Endothelial cell (in vitro differentiated cells): ENCODE measurements around the gene SMAD6. TPM values are rescaled to one million over a fixed set of nuclear protein-coding genes. Genes with fewer than 3 reads are reported as not detected.

Source experiments
- DNase-seq: peaks from one replicate; pipeline ENCODE4 v3.0.0; 2021; ENCODE audit warnings: low spot score
- H3K27ac Mint-ChIP-seq: one replicate; pipeline ENCODE4 v1.8.0; 2021; ENCODE audit warnings: mixed read lengths, inconsistent platforms; ENCODE audit not compliant: unreplicated experiment
- H3K27me3 Mint-ChIP-seq: one replicate; pipeline ENCODE4 v1.8.0; 2021; ENCODE audit warnings: mild to moderate bottlenecking, moderate library complexity, mixed read lengths, inconsistent platforms; ENCODE audit not compliant: unreplicated experiment
- H3K36me3 Mint-ChIP-seq: one replicate; pipeline ENCODE4 v1.8.0; 2021; ENCODE audit warnings: mild to moderate bottlenecking, low read depth, mixed read lengths, inconsistent platforms; ENCODE audit not compliant: unreplicated experiment
- H3K4me1 Mint-ChIP-seq: one replicate; pipeline ENCODE4 v1.8.0; 2021; ENCODE audit warnings: mild to moderate bottlenecking, mixed read lengths, inconsistent platforms; ENCODE audit not compliant: unreplicated experiment
- H3K4me3 Mint-ChIP-seq: one replicate; pipeline ENCODE4 v1.8.0; 2021; ENCODE audit warnings: mild to moderate bottlenecking, mixed read lengths, inconsistent platforms; ENCODE audit not compliant: unreplicated experiment
- H3K9me3 Mint-ChIP-seq: one replicate; pipeline ENCODE4 v1.8.0; 2021; ENCODE audit warnings: mixed read lengths, inconsistent platforms; ENCODE audit not compliant: unreplicated experiment
- total RNA-seq: library from RNA; stranded (reverse); fragmentation: NEBNext Ultra II Directional; extraction: Animal tissue kit (Norgen Biotek cat#: 25700); gene quantifications from one replicate; pipeline ENCODE4 v1.2.1, GENCODE V29; 2021; ENCODE audit not compliant: unreplicated experiment
- TF ChIP-seq, protein P1 (sequence below): fragments of 200-600 bp; sonication (generic); IDR thresholded peaks from one replicate; pipeline ENCODE4 v1.5.0; 2021; ENCODE audit warnings: antibody characterized with exemption; ENCODE audit not compliant: unreplicated experiment

The SMAD6 gene
- total RNA-seq, 1 donor from 2014 or later: 21.3 TPM

DNA sequence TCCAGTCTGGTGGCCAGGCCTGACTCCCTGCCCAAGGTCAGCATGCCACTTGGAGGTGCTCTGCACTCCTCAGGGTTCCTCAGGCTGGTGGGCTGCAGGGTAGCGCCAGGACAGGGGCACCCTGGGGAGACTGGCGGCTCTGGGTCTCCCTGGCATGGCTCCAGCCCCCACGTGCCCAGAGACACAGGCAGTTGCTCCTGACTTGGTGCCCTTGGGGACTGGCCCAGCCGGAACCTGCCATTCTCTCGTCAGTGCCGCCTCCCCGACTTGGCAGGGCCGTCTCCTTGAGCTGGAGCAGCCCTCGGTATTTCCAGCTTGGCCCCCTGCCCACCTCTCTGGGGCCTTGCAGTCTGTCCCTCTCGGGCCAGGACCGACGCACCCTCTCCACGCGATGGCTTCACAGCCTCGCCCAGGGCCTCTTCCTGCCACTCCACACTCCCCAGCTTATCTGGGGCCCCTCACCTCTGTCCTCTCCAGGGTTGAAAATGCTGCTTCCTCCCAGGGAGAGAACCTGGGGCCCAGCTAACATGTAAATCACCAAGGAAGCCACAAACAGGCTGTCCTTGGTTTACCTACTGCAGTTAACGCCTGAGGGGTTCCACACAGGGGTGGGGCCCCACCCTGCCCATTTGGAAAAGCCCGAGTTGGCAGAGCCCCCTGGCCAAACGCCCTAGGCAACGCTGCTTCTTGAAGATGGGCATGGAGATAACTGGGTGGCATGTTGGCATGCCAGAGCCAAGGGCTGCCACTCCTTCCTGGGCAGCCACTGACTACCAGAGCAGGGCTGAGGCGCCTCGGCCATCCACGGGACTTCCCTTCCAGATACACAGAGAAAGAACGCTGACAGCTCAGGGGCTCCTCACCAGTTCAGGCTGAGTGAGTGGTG is 61.4 kb downstream of the SMAD6 start:
- TF ChIP-seq, protein P1, sequence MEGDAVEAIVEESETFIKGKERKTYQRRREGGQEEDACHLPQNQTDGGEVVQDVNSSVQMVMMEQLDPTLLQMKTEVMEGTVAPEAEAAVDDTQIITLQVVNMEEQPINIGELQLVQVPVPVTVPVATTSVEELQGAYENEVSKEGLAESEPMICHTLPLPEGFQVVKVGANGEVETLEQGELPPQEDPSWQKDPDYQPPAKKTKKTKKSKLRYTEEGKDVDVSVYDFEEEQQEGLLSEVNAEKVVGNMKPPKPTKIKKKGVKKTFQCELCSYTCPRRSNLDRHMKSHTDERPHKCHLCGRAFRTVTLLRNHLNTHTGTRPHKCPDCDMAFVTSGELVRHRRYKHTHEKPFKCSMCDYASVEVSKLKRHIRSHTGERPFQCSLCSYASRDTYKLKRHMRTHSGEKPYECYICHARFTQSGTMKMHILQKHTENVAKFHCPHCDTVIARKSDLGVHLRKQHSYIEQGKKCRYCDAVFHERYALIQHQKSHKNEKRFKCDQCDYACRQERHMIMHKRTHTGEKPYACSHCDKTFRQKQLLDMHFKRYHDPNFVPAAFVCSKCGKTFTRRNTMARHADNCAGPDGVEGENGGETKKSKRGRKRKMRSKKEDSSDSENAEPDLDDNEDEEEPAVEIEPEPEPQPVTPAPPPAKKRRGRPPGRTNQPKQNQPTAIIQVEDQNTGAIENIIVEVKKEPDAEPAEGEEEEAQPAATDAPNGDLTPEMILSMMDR: no peak
- Mint-ChIP-seq H3K27ac (no peak overlapping the region), H3K27me3 (peaks cover 4% of the 10 kb centered on the region), H3K4me1 (peaks cover 72% of the 10 kb centered on the region), H3K36me3 (peaks cover 4% of the 10 kb centered on the region), H3K4me3 (no peak overlapping the region), H3K9me3 (no peaks in the 10 kb centered on the region)
- no peak for DNase-seq

DNA sequence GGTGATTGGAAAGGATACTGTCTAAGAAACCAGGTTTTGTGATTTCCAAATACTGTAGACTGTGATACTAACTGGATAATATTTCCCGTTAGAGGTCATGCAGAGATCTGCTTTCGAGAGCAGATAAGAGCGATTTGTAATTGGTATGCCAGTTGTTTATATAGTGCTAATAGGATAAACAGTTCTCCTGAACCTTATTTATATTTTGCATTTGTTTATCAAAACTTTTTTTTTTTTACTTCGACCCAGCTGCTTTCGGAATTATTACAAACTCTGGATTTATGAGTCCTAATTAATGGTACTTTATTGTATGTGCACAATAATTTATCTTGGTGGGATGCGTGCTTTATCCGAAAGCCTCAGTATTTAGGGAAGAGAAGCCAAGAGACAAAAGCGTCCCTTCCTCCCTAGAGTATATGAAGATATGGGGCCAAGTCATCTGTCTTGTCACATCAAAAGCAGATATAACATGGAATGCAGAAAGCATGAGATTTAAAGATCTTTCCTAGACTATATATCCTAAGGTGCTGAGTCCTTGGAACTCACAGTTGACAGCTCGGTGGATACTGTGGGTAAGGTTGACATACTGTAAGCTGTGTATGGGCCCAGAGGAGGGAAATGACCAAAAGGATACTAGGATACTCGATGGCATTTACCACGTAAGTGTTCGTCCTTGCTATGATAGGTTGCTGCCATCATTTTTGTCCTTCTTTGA is 62.2 kb downstream of the SMAD6 start:
- peaks cover 4% of the 10 kb centered on the region for H3K27me3 Mint-ChIP-seq

GRCh38 chr15:66765478-66766281 is 63.6 kb downstream of the SMAD6 start:
- DNase-seq: no peak
- Mint-ChIP-seq H3K9me3 (no peaks in the 10 kb centered on the region), H3K27me3 (peaks cover 4% of the 10 kb centered on the region), H3K27ac (peak overlapping the region; percentile 84), H3K36me3 (no peaks in the 10 kb centered on the region), H3K4me3 (peak overlapping the region; percentile 2), H3K4me1 (peaks cover 63% of the 10 kb centered on the region)
- TF ChIP-seq, protein P1: no peak

More for the DNA sequence above, 62.2 kb downstream of the SMAD6 start:
- Mint-ChIP-seq H3K9me3 (no peaks in the 10 kb centered on the region), H3K36me3 (peaks cover under 1% of the 10 kb centered on the region), H3K4me3 (no peak overlapping the region), H3K27ac (no peak overlapping the region), H3K4me1 (peaks cover 72% of the 10 kb centered on the region)
- TF ChIP-seq, protein P1: no peak
- DNase-seq: no peak

DNA sequence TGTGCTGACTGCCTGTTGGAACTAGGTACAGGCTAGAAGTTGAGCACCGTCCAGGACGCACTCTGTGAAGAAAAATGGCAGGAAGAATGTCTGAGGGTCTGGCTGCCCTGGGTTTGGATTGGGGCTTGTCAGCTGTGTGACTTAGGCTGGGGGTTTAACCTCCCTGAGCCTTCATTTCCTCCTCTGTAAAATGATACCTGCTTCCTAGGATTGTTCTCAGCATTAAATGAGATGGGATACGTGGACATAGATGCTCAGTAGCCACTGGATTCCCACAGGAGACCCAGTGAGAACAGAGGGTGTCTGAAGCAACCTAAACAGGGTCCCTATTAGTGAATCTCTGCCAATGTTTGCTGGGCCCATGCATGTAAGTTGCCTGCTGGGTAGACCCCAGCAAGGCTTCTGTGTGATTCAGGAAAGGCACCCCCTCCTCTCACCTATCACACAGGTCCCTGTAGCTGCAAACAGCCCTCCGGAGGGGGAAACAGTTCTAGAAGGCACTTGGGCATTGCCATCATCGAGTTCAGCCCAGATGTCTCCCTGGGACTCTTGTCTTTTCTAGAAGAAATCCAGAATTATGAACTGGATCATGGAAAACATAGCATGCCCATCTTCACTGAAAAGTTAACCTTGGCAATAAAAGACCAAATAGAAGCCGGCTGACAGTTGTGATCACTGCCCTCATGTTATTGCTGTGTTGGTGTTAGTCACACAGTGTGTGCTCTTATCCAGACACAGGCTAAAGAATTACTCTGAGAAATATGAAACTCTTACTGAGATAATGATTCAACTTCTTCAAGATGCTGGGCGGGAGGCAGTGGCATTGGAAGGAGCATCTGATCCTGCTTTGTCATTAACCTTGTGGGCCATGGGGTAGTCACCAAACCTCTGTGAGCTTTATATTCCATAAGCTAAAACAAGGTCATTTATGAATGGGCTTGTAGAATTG is 64.5 kb downstream of the SMAD6 start:
- peaks cover 6% of the 10 kb centered on the region for H3K27me3 Mint-ChIP-seq

More for the DNA sequence above, 64.5 kb downstream of the SMAD6 start:
- no peak overlapping the region for H3K4me3 Mint-ChIP-seq
- TF ChIP-seq, protein P1: no peak
- no peaks in the 10 kb centered on the region for H3K36me3 Mint-ChIP-seq
- no peaks in the 10 kb centered on the region for H3K9me3 Mint-ChIP-seq
- DNase-seq: no peak
- H3K27ac Mint-ChIP-seq: peak overlapping the region; percentile 84
- H3K4me1 Mint-ChIP-seq: peaks cover 62% of the 10 kb centered on the region
